Measurements from ENCODE around the gene ITPK1. TPM values are rescaled to one million over a fixed set of nuclear protein-coding genes. Genes with fewer than 3 reads are reported as not detected.

The ITPK1 gene
- total and polyA plus RNA-seq, 10 of the 15 experiments (the other 5 are each of a cell fraction or from before 2014, with no cell fraction given) = 1.3 to 73.2 (median 27.0) TPM

- CTCF ChIA-PET = no interaction called here
- FAIRE-seq = no peak
- no TSS peak for BruUV-seq (replicated peaks)
- no peak for TF ChIP-seq RELB (IDR thresholded peaks at IDR 0.05; ENCODE audit: low read depth)
- no peak for TF ChIP-seq BHLHE40 (IDR thresholded peaks at IDR 0.05; ENCODE audit: borderline replicate concordance in 1 of 2, low read depth in 2 of 2, low read length in 1 of 2)
- TF ChIP-seq ZNF687 (IDR thresholded peaks at IDR 0.05) = no peak
- TF ChIP-seq ELK1 (IDR thresholded peaks at IDR 0.05; ENCODE audit: low read depth, low read length) = no peak
- TF ChIP-seq RUNX3 (IDR thresholded peaks at IDR 0.05; ENCODE audit: low read length) = no peak
- TF ChIP-seq LARP7 (IDR thresholded peaks at IDR 0.05) = no peak
- no peak for TF ChIP-seq NR2C1 (IDR thresholded peaks at IDR 0.05)
- TF ChIP-seq RCOR1 (conservative IDR thresholded peaks at IDR 0.05; ENCODE audit: low read depth, low read length) = no peak
- no peak for TF ChIP-seq MYC (IDR thresholded peaks at IDR 0.05; ENCODE audit: insufficient read depth, insufficient read length, insufficient replicate concordance, low read length, severe bottlenecking)
- TF ChIP-seq PBX3 (IDR thresholded peaks at IDR 0.05; ENCODE audit: insufficient replicate concordance, low read depth, low read length) = no peak
- TF ChIP-seq ZBTB40 (IDR thresholded peaks at IDR 0.05; ENCODE audit: borderline replicate concordance) = no peak
These were observed 154.2 kb downstream of the ITPK1 start for GRCh38 chr14:92961567-92961855.

More at GRCh38 chr14:92961567-92961855, 154.2 kb downstream of the ITPK1 start:
- DNase-seq (ENCODE audit: low read depth, low spot score) (no peak), ATAC-seq (no peak)
- no peak overlapping the region for H2AFZ ChIP-seq (ENCODE audit: control insufficient read depth, low read depth, low read length)
- H3K79me2 ChIP-seq (ENCODE audit: control insufficient read depth, insufficient read depth, low read length) = no peaks in the 10 kb centered on the region; the same call in 1 of the 2 replicates
- H3K27ac ChIP-seq (ENCODE audit: control insufficient read depth, insufficient read depth) = no peak overlapping the region
- no peak overlapping the region for H3K4me3 ChIP-seq
- intact Hi-C loops (cut with micrococcal nuclease; ENCODE audit: unreplicated experiment) (no loop called here), in situ Hi-C loops (cut with MboI) (no loop called here)
- SMC1A ChIA-PET (ENCODE audit: uncharacterized antibody, unreplicated experiment) = no interaction called here
- no peak overlapping the region for H3K4me2 ChIP-seq (ENCODE audit: control insufficient read depth, insufficient read depth)
- no peak overlapping the region for H3K9ac ChIP-seq (ENCODE audit: control insufficient read depth, insufficient read depth, low read length)
- no peaks in the 10 kb centered on the region for H3K27me3 ChIP-seq (replicated peaks in 1 of 2; ENCODE audit: control insufficient read depth in 2 of 2, insufficient read depth in 2 of 2, low read length in 1 of 2)
- POLR2A ChIA-PET = no interaction called here
- no peaks in the 10 kb centered on the region for H3K9me3 ChIP-seq (replicated peaks; ENCODE audit: control insufficient read depth, insufficient read depth, low read length)
- RAD21 ChIA-PET (ENCODE audit: unreplicated experiment) = no interaction called here
- H3K4me1 ChIP-seq (ENCODE audit: control insufficient read depth, insufficient read depth, low read length) = no peaks in the 10 kb centered on the region
- 100% methylated on average over 7 of the region's 7 CpGs for WGBS (ENCODE audit: insufficient coverage, insufficient replicate concordance, low lambda C conversion rate, missing lambda C conversion rate)
- H3K36me3 ChIP-seq (ENCODE audit: control insufficient read depth in 2 of 2, insufficient read depth in 2 of 2, low read length in 1 of 2) = peaks cover 0 to 39% of the 10 kb centered on the region in 2 experiments; a peak in 3 of 4 replicates
- H4K20me1 ChIP-seq (ENCODE audit: control insufficient read depth, insufficient read depth) = no peaks in the 10 kb centered on the region; the same call in 1 of the 2 replicates

Data from GM12878 (cell line).